ENCODE results near the gene NYAP1.

Gene NYAP1

GRCh38 chr7:100489121-100489520, 5.4 kb downstream of the NYAP1 start:
- ChIA-PET POLR2A (ENCODE audit: low non-redundant PET) (no interaction called here), CTCF (interaction anchor here (0.6 to 0.7 kb wide), 2 partner anchors 44 to 74 kb away, joined by 3 read pairs; no protein-coding TSS in a partner anchor)
- TF ChIP-seq CTCF (conservative IDR thresholded peaks at IDR 0.05; ENCODE audit: low read depth): no peak
- H3K27ac ChIP-seq: peak overlapping the region; percentile 80; the same call in 1 of the 2 replicates
- DNase-seq (ENCODE audit: low spot score): no peak

GRCh38 chr7:100489824-100490223, 6.1 kb downstream of the NYAP1 start:
- ChIA-PET CTCF (interaction anchor here (0.5 to 0.7 kb wide), 3 partner anchors 18 to 47 kb away, joined by 3 to 5 read pairs (median 3); no protein-coding TSS in a partner anchor), POLR2A (ENCODE audit: low non-redundant PET) (no interaction called here)
- H3K27ac ChIP-seq: no peak overlapping the region
- TF ChIP-seq CTCF (conservative IDR thresholded peaks at IDR 0.05; ENCODE audit: low read depth): no peak
- DNase-seq (ENCODE audit: low spot score): peak; percentile 84

- no peak for TF ChIP-seq CTCF (conservative IDR thresholded peaks at IDR 0.05; ENCODE audit: low read depth)
- ChIA-PET CTCF (interaction anchor here (0.5 kb wide), 1 partner anchor 46 kb away, joined by 3 read pairs; no protein-coding TSS in a partner anchor), POLR2A (ENCODE audit: low non-redundant PET) (no interaction called here)
- no peak for DNase-seq (ENCODE audit: low spot score)
- peak overlapping the region; percentile 43 for H3K27ac ChIP-seq
These were observed 6.9 kb downstream of the NYAP1 start for GRCh38 chr7:100490483-100491191.

- POLR2A ChIA-PET (ENCODE audit: low non-redundant PET): no interaction called here
- CTCF ChIA-PET: interaction anchor here (1.8 kb wide), 1 partner anchor 8 kb away, joined by 5 read pairs; no protein-coding TSS in a partner anchor
- DNase-seq (ENCODE audit: low spot score): no peak
- no peak for TF ChIP-seq CTCF (conservative IDR thresholded peaks at IDR 0.05; ENCODE audit: low read depth)
- peak overlapping the region; percentile 43 for H3K27ac ChIP-seq
These were observed 7.5 kb downstream of the NYAP1 start for GRCh38 chr7:100491192-100491578.

GRCh38 chr7:100492738-100493475, 9.2 kb downstream of the NYAP1 start:
- H3K27ac ChIP-seq: peak overlapping the region; percentile 63
- ChIA-PET POLR2A (ENCODE audit: low non-redundant PET) (no interaction called here), CTCF (interaction anchor here (1.8 kb wide), 1 partner anchor 10 kb away, joined by 5 read pairs; no protein-coding TSS in a partner anchor)
- TF ChIP-seq CTCF (conservative IDR thresholded peaks at IDR 0.05; ENCODE audit: low read depth): no peak
- no peak for DNase-seq (ENCODE audit: low spot score)

- ChIA-PET POLR2A (ENCODE audit: low non-redundant PET) (interaction anchor here (0.6 kb wide), 1 partner anchor 65 kb away, joined by 3 read pairs; no protein-coding TSS in a partner anchor), CTCF (no interaction called here)
- peak overlapping the region; percentile 63 for H3K27ac ChIP-seq
- no peak for DNase-seq (ENCODE audit: low spot score)
- TF ChIP-seq CTCF (conservative IDR thresholded peaks at IDR 0.05; ENCODE audit: low read depth): 0 out of 2 replicates have a peak, but pooled peaks have one; percentile 16
These were observed 9.9 kb downstream of the NYAP1 start for GRCh38 chr7:100493476-100494264.
